IMR-90 (cell line): Measurements from ENCODE around the gene CHMP1A. TPM values are rescaled to one million over a fixed set of nuclear protein-coding genes. Genes with fewer than 3 reads are reported as not detected.

Experiments used
- ATAC-seq: fragments of 200-7000 bp; cut with Tn5 transposase; 2 replicates; pipeline ENCODE4 v1.9.1; 2020; ENCODE audit warnings: low read depth, mild to moderate bottlenecking, moderate library complexity
- BruUV-seq: library from RNA; stranded (reverse); fragments of 400-500 nt; replicated peaks from 2 replicates; lab custom pipeline; 2021; lab: Mats Ljungman, UMichigan
- CTCF ChIA-PET: fragments of 300-600 bp; formaldehyde crosslinking; extraction: SDS; loops from one replicate; lab custom pipeline; 2021; ENCODE audit warnings: antibody characterized with exemption; lab: Yijun Ruan, JAX
- POLR2A ChIA-PET: fragments of 300-600 bp; sonication (Branson Sonifier 250); formaldehyde crosslinking; loops from one replicate; lab custom pipeline; 2022; ENCODE audit warnings: antibody characterized with exemption; ENCODE audit not compliant: unreplicated experiment; lab: Charles Lee
- DNase-seq: peaks from one replicate; pipeline ENCODE4 v3.0.0; 2013
- H2AFZ ChIP-seq: replicated peaks from 2 replicates; pipeline ENCODE3; 2013; ENCODE audit warnings: low read length, mild to moderate bottlenecking; ENCODE audit not compliant: poor library complexity
- H2AK5ac ChIP-seq: 2 replicates; pipeline ENCODE4 v1.6.1; 2013; ENCODE audit warnings: low read depth, low read length, inconsistent platforms
- H2AK9ac ChIP-seq: replicated peaks from 2 replicates; pipeline ENCODE3; 2013; ENCODE audit warnings: mild to moderate bottlenecking, low read depth, low read length, moderate library complexity; ENCODE audit not compliant: poor library complexity
- H2BK120ac ChIP-seq: 2 replicates; pipeline ENCODE4 v1.6.1; 2013; ENCODE audit warnings: low read depth, low read length, inconsistent platforms
- H2BK15ac ChIP-seq: 3 replicates; pipeline ENCODE4 v1.6.1; 2013; ENCODE audit warnings: low read depth, low read length, inconsistent platforms
- H2BK20ac ChIP-seq: 2 replicates; pipeline ENCODE4 v1.6.1; 2013; ENCODE audit warnings: low read depth, mild to moderate bottlenecking, inconsistent platforms, low read length, moderate library complexity
- H2BK5ac ChIP-seq: 2 replicates; pipeline ENCODE4 v1.6.1; 2013; ENCODE audit warnings: mild to moderate bottlenecking, low read depth, low read length, inconsistent platforms; ENCODE audit not compliant: poor library complexity, severe bottlenecking
- H3K14ac ChIP-seq: replicated peaks from 2 replicates; pipeline ENCODE4 v1.6.1; 2013; ENCODE audit warnings: low read depth, low read length, inconsistent platforms
- H3K18ac ChIP-seq: 2 replicates; pipeline ENCODE4 v1.6.1; 2013; ENCODE audit warnings: low read depth, low read length, control low read depth
- H3K23ac ChIP-seq: 2 replicates; pipeline ENCODE4 v1.6.1; 2013; ENCODE audit warnings: low read depth, low read length, inconsistent platforms
- H3K27ac ChIP-seq: 2 replicates; pipeline ENCODE4 v1.5.1; 2013; ENCODE audit warnings: mild to moderate bottlenecking, control low read depth, low read length; ENCODE audit not compliant: insufficient read depth
- H3K27me3 ChIP-seq: 2 replicates; pipeline ENCODE4 v1.6.1; 2013; ENCODE audit warnings: low read length; ENCODE audit not compliant: control insufficient read depth, insufficient read depth
- H3K36me3 ChIP-seq: 2 replicates; pipeline ENCODE4 v1.6.1; 2013; ENCODE audit warnings: low read length, mixed read lengths; ENCODE audit not compliant: control insufficient read depth, insufficient read depth
- H3K4ac ChIP-seq: 2 replicates; pipeline ENCODE4 v1.6.1; 2013; ENCODE audit warnings: low read depth, low read length, inconsistent platforms
- H3K4me1 ChIP-seq: 2 replicates; pipeline ENCODE4 v1.6.1; 2013; ENCODE audit warnings: low read length, mixed read lengths; ENCODE audit not compliant: control insufficient read depth, insufficient read depth
- H3K4me2 ChIP-seq: 2 replicates; pipeline ENCODE4 v1.6.1; 2013; ENCODE audit warnings: low read depth, mild to moderate bottlenecking, control low read depth, low read length, moderate library complexity
- H3K4me3 ChIP-seq: 2 replicates; pipeline ENCODE4 v1.5.1; 2013; ENCODE audit warnings: low read depth, mild to moderate bottlenecking, control low read depth, low read length, moderate library complexity; ENCODE audit not compliant: insufficient read depth
- H3K56ac ChIP-seq: 2 replicates; pipeline ENCODE4 v1.6.1; 2013; ENCODE audit warnings: low read length, inconsistent platforms; ENCODE audit not compliant: insufficient read depth; ENCODE audit errors: extremely low read depth
- H3K79me1 ChIP-seq, 2 experiments: 2 replicates each; pipeline ENCODE4 v1.6.1; 2013; ENCODE audit warnings: low read length in 2 of 2, inconsistent platforms in 1 of 2, low read depth in 1 of 2
- H3K9ac ChIP-seq: 2 replicates; pipeline ENCODE4 v1.6.1; 2013; ENCODE audit warnings: low read depth, low read length, control low read depth
- H3K9me1 ChIP-seq: 2 replicates; pipeline ENCODE4 v1.6.1; 2013; ENCODE audit warnings: low read length, inconsistent platforms; ENCODE audit not compliant: insufficient read depth
- H3K9me3 ChIP-seq: 2 replicates; pipeline ENCODE4 v1.6.1; 2013; ENCODE audit warnings: low read length; ENCODE audit not compliant: control insufficient read depth, insufficient read depth
- H4K20me1 ChIP-seq: 2 replicates; pipeline ENCODE4 v1.6.1; 2013; ENCODE audit warnings: low read length, inconsistent platforms; ENCODE audit not compliant: insufficient read depth
- H4K5ac ChIP-seq: 2 replicates; pipeline ENCODE4 v1.6.1; 2013; ENCODE audit warnings: mild to moderate bottlenecking, low read depth, low read length, control low read depth
- H4K8ac ChIP-seq, 2 experiments: 2 replicates each; pipeline ENCODE4 v1.6.1; 2013; ENCODE audit warnings: low read depth in 2 of 2, low read length in 2 of 2, control low read depth in 1 of 2, inconsistent platforms in 1 of 2
- H4K91ac ChIP-seq: 2 replicates; pipeline ENCODE4 v1.6.1; 2013; ENCODE audit warnings: low read depth, low read length, inconsistent platforms; ENCODE audit not compliant: insufficient read depth
- CEBPB ChIP-seq: IDR thresholded peaks from 2 replicates; pipeline ENCODE4 v1.6.1; 2012; ENCODE audit warnings: low read depth, low read length, improper control_type of control experiment
- WGBS, 2 experiments: methylation state at CpG; one replicate each; pipeline versions ENCODE4 v1.1.5 to v1.1.7; 2013; ENCODE audit warnings: missing lambda C conversion rate in 2 of 2; ENCODE audit not compliant: insufficient read length in 1 of 2; ENCODE audit errors: extremely low coverage in 2 of 2; 5-methylcytosine and 5-hydroxymethylcytosine counted together
- dilution Hi-C: fragments of 300-500 bp; cut with HindIII; formaldehyde crosslinking; loops from one replicate; pipeline ENCODE4 v1.14.3; 2018; ENCODE audit warnings: low sequenced_read_pairs; ENCODE audit not compliant: unreplicated experiment
- in situ Hi-C: fragments of 300-500 bp; cut with MboI; formaldehyde crosslinking; loops from 3 replicates; pipeline ENCODE4 v1.14.3; 2019; ENCODE audit warnings: low sequenced_read_pairs, inconsistent platforms, mixed read lengths
- intact Hi-C: fragments of 100-400 bp; cut with micrococcal nuclease; formaldehyde crosslinking; loops from 2 replicates; pipeline ENCODE4 v1.10.0; 2022
- polyA plus RNA-seq, 3 experiments: library from polyadenylated mRNA; depleted of rRNA; stranded (reverse); fragments of >200 nt; gene quantifications; 2 replicates each; pipeline ENCODE4 v1.2.3, GENCODE V29; 2012; ENCODE audit warnings: low replicate concordance in 1 of 3
- total RNA-seq: library from RNA; depleted of rRNA; stranded (reverse); fragments of >200 nt; gene quantifications from 2 replicates; pipeline ENCODE4 v1.2.3, GENCODE V29; 2012

The CHMP1A gene
- total and polyA plus RNA-seq, 2 of the 4 experiments (the other 2 are of a cell fraction), result 97.3 to 99.8 TPM

- ChIA-PET CTCF (no interaction called here), POLR2A (no interaction called here)
- Histone ChIP-seq H2BK15ac (no peak overlapping the region), H2BK120ac (no peak overlapping the region), H3K14ac (no peak overlapping the region), H3K56ac (no peak overlapping the region), H2BK5ac (no peak overlapping the region), H3K18ac (no peak overlapping the region), H3K27me3 (no peaks in the 10 kb centered on the region), H3K4me1 (peaks cover 2% of the 10 kb centered on the region; the same call in 1 of the 2 replicates), H3K9me3 (no peaks in the 10 kb centered on the region), H4K91ac (no peak overlapping the region), H4K20me1 (peaks cover 8% of the 10 kb centered on the region; the same call in 1 of the 2 replicates), H3K27ac (no peak overlapping the region), H2AK9ac (no peak overlapping the region), H2AFZ (no peak overlapping the region), H3K4me3 (no peak overlapping the region), H3K36me3 (peaks cover 44% of the 10 kb centered on the region), H2BK20ac (no peak overlapping the region), H3K9ac (no peak overlapping the region), H2AK5ac (no peak overlapping the region), H3K9me1 (no peaks in the 10 kb centered on the region), H4K5ac (no peak overlapping the region), H3K4me2 (no peak overlapping the region), H3K79me1 (peaks cover 4 to 11% of the 10 kb centered on the region in 2 experiments; a peak in 2 of 4 replicates), H3K23ac (no peak overlapping the region), H3K4ac (no peak overlapping the region), H4K8ac (no peak overlapping the region)
- TF ChIP-seq CEBPB, result no peak
- dilution Hi-C loops (no loop called here), intact Hi-C loops (no loop called here), in situ Hi-C loops (no loop called here)
- DNase-seq (no peak), ATAC-seq (no peak)
- WGBS, 2 experiments, result 82% methylated on average over 4 of the region's 11 CpGs; no CpG with 5 or more reads in 1 of the 2 experiments
- no TSS peak for BruUV-seq
These were observed 12.4 kb downstream of the CHMP1A start for GRCh38 chr16:89645122-89645521.
